ENCODE results near the gene SENP3. TPM values are rescaled to one million over a fixed set of nuclear protein-coding genes. Genes with fewer than 3 reads are reported as not detected.

SENP3 gene
- total RNA-seq, 1 experiment from 2014 or later = 30.2 TPM

DNA sequence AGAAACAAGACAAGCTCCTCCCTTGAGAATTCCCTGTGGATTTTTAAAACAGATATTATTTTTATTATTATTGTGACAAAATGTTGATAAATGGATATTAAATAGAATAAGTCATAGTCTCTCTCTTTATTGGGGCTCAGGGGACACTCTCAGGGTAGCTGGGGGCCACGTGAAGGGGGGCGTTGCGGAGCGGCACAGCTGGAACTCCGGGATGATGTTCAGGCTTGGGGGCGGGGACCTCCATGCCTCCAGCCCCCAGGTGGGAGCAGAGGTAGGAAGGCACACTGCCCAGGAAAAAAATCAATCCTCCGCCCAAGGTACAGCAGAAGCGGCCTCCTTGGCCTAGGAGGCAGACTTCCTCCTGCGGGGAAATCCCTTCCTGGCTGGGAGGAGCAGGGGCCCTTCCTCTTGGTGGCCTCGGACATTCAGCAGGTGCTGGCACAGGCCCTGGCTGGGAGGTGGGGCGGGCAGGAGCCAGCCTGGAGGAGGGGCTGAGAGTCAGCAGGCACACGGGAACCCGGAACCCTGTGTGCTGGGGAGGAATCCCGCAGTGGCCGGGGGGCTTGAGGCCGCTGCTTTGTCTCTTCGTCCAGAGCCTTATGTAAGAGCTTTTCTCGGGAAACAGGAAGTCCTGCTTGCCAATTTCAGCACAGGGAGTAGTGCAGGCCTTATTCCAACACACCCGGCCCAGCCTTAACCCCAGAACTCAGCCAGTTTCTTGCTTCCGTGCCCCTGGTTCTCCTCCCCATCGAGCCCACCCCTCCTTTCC lies 3.8 kb upstream of the SENP3 start:
- Mint-ChIP-seq H3K4me3 (ENCODE audit: unreplicated experiment) (no peak overlapping the region), H3K9me3 (ENCODE audit: unreplicated experiment) (no peaks in the 10 kb centered on the region), H3K36me3 (ENCODE audit: insufficient read depth, unreplicated experiment) (peaks cover 21% of the 10 kb centered on the region), H3K27ac (ENCODE audit: unreplicated experiment) (no peak overlapping the region), H3K4me1 (ENCODE audit: low read depth, unreplicated experiment) (peaks cover 7% of the 10 kb centered on the region), H3K27me3 (ENCODE audit: insufficient read depth, unreplicated experiment) (no peaks in the 10 kb centered on the region)
- Histone ChIP-seq H3K4me3 (ENCODE audit: low read depth, low read length) (no peak overlapping the region), H3K27me3 (replicated peaks; ENCODE audit: control insufficient read depth, insufficient read depth, low read length) (no peaks in the 10 kb centered on the region), H3K9me3 (no peaks in the 10 kb centered on the region), H3K36me3 (ENCODE audit: control insufficient read depth, insufficient read depth, low read length) (no peaks in the 10 kb centered on the region), H3K4me1 (peaks cover 4% of the 10 kb centered on the region; the same call in 1 of the 2 replicates)
- POLR2A ChIA-PET = no interaction called here
- no peak for DNase-seq
- CTCF ChIA-PET = no interaction called here
- TF ChIP-seq, protein P1, sequence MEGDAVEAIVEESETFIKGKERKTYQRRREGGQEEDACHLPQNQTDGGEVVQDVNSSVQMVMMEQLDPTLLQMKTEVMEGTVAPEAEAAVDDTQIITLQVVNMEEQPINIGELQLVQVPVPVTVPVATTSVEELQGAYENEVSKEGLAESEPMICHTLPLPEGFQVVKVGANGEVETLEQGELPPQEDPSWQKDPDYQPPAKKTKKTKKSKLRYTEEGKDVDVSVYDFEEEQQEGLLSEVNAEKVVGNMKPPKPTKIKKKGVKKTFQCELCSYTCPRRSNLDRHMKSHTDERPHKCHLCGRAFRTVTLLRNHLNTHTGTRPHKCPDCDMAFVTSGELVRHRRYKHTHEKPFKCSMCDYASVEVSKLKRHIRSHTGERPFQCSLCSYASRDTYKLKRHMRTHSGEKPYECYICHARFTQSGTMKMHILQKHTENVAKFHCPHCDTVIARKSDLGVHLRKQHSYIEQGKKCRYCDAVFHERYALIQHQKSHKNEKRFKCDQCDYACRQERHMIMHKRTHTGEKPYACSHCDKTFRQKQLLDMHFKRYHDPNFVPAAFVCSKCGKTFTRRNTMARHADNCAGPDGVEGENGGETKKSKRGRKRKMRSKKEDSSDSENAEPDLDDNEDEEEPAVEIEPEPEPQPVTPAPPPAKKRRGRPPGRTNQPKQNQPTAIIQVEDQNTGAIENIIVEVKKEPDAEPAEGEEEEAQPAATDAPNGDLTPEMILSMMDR (IDR thresholded peaks at IDR 0.05; ENCODE audit: insufficient read depth in 1 of 2, low read depth in 1 of 2, low read length in 1 of 2, severe bottlenecking in 1 of 2, unreplicated experiment in 1 of 2) = no peak
- BruUV-seq (replicated peaks) = no TSS peak
- intact Hi-C loops (cut with micrococcal nuclease; ENCODE audit: unreplicated experiment) = no loop called here

DNA sequence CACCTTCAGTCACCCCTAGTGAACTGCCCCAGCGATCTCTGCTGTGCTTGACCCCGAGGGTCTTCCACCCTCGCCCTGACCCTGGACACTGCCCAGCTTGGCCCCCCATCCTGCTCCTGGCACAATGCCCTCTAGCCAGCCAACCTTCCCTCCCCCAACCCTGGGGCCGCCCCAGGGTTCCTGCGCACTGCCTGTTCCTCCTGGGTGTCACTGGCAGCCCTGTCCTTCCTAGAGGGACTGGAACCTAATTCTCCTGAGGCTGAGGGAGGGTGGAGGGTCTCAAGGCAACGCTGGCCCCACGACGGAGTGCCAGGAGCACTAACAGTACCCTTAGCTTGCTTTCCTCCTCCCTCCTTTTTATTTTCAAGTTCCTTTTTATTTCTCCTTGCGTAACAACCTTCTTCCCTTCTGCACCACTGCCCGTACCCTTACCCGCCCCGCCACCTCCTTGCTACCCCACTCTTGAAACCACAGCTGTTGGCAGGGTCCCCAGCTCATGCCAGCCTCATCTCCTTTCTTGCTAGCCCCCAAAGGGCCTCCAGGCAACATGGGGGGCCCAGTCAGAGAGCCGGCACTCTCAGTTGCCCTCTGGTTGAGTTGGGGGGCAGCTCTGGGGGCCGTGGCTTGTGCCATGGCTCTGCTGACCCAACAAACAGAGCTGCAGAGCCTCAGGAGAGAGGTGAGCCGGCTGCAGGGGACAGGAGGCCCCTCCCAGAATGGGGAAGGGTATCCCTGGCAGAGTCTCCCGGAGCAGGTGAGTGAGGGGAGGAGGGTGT lies 3.0 kb upstream of the SENP3 start, which contains the start of gene TNFSF13:
TSS of gene TNFSF13 (plus strand) at position 207 of the 776 bp plus-strand sequence. CDS start at position 497, 290 bp downstream.
- intact Hi-C loops (cut with micrococcal nuclease; ENCODE audit: unreplicated experiment) = no loop called here
- DNase-seq = no peak
- Histone ChIP-seq H3K36me3 (ENCODE audit: control insufficient read depth, insufficient read depth, low read length) (no peaks in the 10 kb centered on the region), H3K4me3 (ENCODE audit: low read depth, low read length) (no peak within 1 kb of the TSS), H3K4me1 (peaks cover 4% of the 10 kb centered on the region; the same call in 1 of the 2 replicates), H3K9me3 (no peaks in the 10 kb centered on the region), H3K27me3 (replicated peaks; ENCODE audit: control insufficient read depth, insufficient read depth, low read length) (no peaks in the 10 kb centered on the region)
- POLR2A ChIA-PET = no interaction called here
- no TSS peak for BruUV-seq (replicated peaks)
- CTCF ChIA-PET = interaction anchor here (0.7 kb wide), 1 partner anchor 122 kb away, joined by 3 read pairs; no protein-coding TSS in a partner anchor
- Mint-ChIP-seq H3K4me1 (ENCODE audit: low read depth, unreplicated experiment) (peaks cover 7% of the 10 kb centered on the region), H3K27ac (ENCODE audit: unreplicated experiment) (no peak within 1 kb of the TSS), H3K4me3 (ENCODE audit: unreplicated experiment) (no peak within 1 kb of the TSS), H3K36me3 (ENCODE audit: insufficient read depth, unreplicated experiment) (peaks cover 26% of the 10 kb centered on the region), H3K27me3 (ENCODE audit: insufficient read depth, unreplicated experiment) (no peaks in the 10 kb centered on the region), H3K9me3 (ENCODE audit: unreplicated experiment) (no peaks in the 10 kb centered on the region)
- TF ChIP-seq, protein P1 (IDR thresholded peaks at IDR 0.05; ENCODE audit: insufficient read depth in 1 of 2, low read depth in 1 of 2, low read length in 1 of 2, severe bottlenecking in 1 of 2, unreplicated experiment in 1 of 2) = no peak

Measured in Caco-2 (cell line).